ENCODE data around the gene UNC5C. TPM values are rescaled to one million over a fixed set of nuclear protein-coding genes. Genes with fewer than 3 reads are reported as not detected.

The UNC5C gene
- total and polyA plus RNA-seq, 2 of the 8 experiments (the other 6 are each of a cell fraction or from before 2014, with no cell fraction given) = 0.30 to 1.3 TPM

- TF ChIP-seq SIN3A (conservative IDR thresholded peaks at IDR 0.05 in 1 of 2, IDR thresholded peaks at IDR 0.05 in 1 of 2; ENCODE audit: low read depth in 1 of 2, low read length in 2 of 2) = no peak
- TF ChIP-seq SP2 (IDR thresholded peaks at IDR 0.05; ENCODE audit: low read length) = no peak
- TF ChIP-seq CHD7 (IDR thresholded peaks at IDR 0.05; ENCODE audit: insufficient replicate concordance, low read length) = no peak
- no peak for TF ChIP-seq TAF7 (optimal IDR thresholded peaks at IDR 0.05; ENCODE audit: borderline replicate concordance, low read depth, low read length)
- no peak for TF ChIP-seq CREB1 (IDR thresholded peaks at IDR 0.05)
Observed at GRCh38 chr4:95294321-95294720, 254.5 kb downstream of the UNC5C start (continued).
